Loucy (cell line): Measurements from ENCODE around the gene TJP3.

Experiments used
- H2AFZ ChIP-seq: fragments of 200-600 bp; sonication (generic); 2 replicates; pipeline ENCODE4 v1.6.0; 2016; ENCODE audit warnings: antibody characterized with exemption, mild to moderate bottlenecking, low read length, moderate library complexity
- H3F3A ChIP-seq: fragments of 200-600 bp; 2 replicates; pipeline ENCODE4 v1.6.0; 2016; ENCODE audit warnings: antibody characterized with exemption, low read depth, mild to moderate bottlenecking
- H3K27me3 ChIP-seq: fragments of 200-600 bp; sonication (generic); 2 replicates; pipeline ENCODE4 v1.6.1; 2014; ENCODE audit warnings: low read length, mild to moderate bottlenecking; ENCODE audit not compliant: insufficient read depth, poor library complexity, severe bottlenecking
- H3K36me3 ChIP-seq: fragments of 200-600 bp; sonication (generic); 2 replicates; pipeline ENCODE4 v1.6.1; 2016; ENCODE audit warnings: low read length; ENCODE audit not compliant: insufficient read depth
- H3K4me1 ChIP-seq: fragments of 200-600 bp; sonication (generic); 2 replicates; pipeline ENCODE4 v1.5.1; 2014; ENCODE audit warnings: low read length, mild to moderate bottlenecking; ENCODE audit not compliant: insufficient read depth, poor library complexity, severe bottlenecking
- H3K4me2 ChIP-seq: fragments of 200-600 bp; sonication (generic); 2 replicates; pipeline ENCODE4 v1.6.0; 2014; ENCODE audit warnings: antibody characterized with exemption, low read length, low read depth, mild to moderate bottlenecking; ENCODE audit not compliant: poor library complexity, severe bottlenecking
- H3K4me3 ChIP-seq: fragments of 200-600 bp; sonication (generic); 2 replicates; pipeline ENCODE4 v1.5.1; 2014; ENCODE audit warnings: low read length, mild to moderate bottlenecking, mixed read lengths; ENCODE audit not compliant: poor library complexity, severe bottlenecking
- H3K79me2 ChIP-seq: fragments of 200-600 bp; sonication (generic); 2 replicates; pipeline ENCODE4 v1.6.1; 2014; ENCODE audit warnings: low read length; ENCODE audit not compliant: insufficient read depth
- H3K9ac ChIP-seq: fragments of 200-600 bp; sonication (generic); 2 replicates; pipeline ENCODE4 v1.6.0; 2014; ENCODE audit warnings: mild to moderate bottlenecking, low read depth, low read length, moderate library complexity; ENCODE audit not compliant: poor library complexity, severe bottlenecking
- H3K9me2 ChIP-seq: fragments of 200-600 bp; sonication (generic); replicated peaks from 2 replicates; pipeline ENCODE4 v1.6.1; 2016; ENCODE audit warnings: low read depth, low read length, mixed read lengths
- H3K9me3 ChIP-seq: fragments of 200-600 bp; sonication (generic); 2 replicates; pipeline ENCODE4 v1.6.1; 2014; ENCODE audit warnings: mild to moderate bottlenecking, antibody characterized with exemption, low read length, low read depth; ENCODE audit not compliant: insufficient read depth
- H4K20me1 ChIP-seq: fragments of 200-600 bp; sonication (generic); 2 replicates; pipeline ENCODE4 v1.6.0; 2014; ENCODE audit warnings: antibody characterized with exemption, low read length, mild to moderate bottlenecking; ENCODE audit not compliant: insufficient read depth, poor library complexity, severe bottlenecking
- EZH2phosphoT487 ChIP-seq: fragments of 200-600 bp; IDR thresholded peaks from 2 replicates; pipeline ENCODE4 v1.6.1; 2018; ENCODE audit warnings: antibody characterized with exemption, mild to moderate bottlenecking, moderate library complexity, borderline replicate concordance
- TF ChIP-seq, protein P1 (sequence below): fragments of 200-600 bp; sonication (generic); conservative IDR thresholded peaks from 2 replicates; pipeline ENCODE4 v1.5.1; 2014; ENCODE audit warnings: mild to moderate bottlenecking, antibody characterized with exemption, low read length

TJP3 gene

DNA sequence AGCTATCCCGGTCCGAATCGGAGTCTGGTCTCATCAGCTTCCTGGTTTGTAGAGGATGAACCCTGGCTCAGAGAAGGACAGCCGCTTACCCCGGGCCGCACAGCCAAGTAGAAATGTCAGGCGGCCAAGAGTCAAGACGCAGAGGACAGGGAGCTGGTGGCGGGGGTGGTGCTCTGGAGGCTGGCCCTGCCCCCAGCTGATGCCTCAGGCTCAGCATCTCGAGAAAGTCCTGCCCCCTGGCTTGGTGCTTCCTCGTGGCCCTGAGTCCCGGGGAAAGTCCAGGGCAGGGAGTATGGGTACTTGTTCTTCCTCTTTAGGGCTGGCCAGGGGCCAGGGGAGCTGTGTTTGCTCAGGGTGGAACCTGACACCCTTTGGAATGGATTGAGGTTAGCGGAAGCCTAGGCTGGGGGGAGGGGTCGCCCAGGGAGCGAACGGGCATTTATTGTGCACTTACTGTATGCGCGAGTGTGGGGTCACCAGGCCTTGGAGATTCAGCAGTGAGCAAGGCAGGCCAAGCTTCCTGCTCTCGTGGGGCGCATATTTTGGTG lies 2.2 kb downstream of the TJP3 start:
- H3K79me2 ChIP-seq: no peaks in the 10 kb centered on the region
- no peak overlapping the region for H3K4me2 ChIP-seq
- no peaks in the 10 kb centered on the region for H3F3A ChIP-seq
- H3K4me3 ChIP-seq: no peak overlapping the region
- no peaks in the 10 kb centered on the region for H3K4me1 ChIP-seq
- H3K9me2 ChIP-seq: no peaks in the 10 kb centered on the region
- H2AFZ ChIP-seq: no peak overlapping the region
- H3K36me3 ChIP-seq: no peaks in the 10 kb centered on the region
- no peaks in the 10 kb centered on the region for H4K20me1 ChIP-seq
- H3K9me3 ChIP-seq: no peaks in the 10 kb centered on the region
- TF ChIP-seq, protein P1, sequence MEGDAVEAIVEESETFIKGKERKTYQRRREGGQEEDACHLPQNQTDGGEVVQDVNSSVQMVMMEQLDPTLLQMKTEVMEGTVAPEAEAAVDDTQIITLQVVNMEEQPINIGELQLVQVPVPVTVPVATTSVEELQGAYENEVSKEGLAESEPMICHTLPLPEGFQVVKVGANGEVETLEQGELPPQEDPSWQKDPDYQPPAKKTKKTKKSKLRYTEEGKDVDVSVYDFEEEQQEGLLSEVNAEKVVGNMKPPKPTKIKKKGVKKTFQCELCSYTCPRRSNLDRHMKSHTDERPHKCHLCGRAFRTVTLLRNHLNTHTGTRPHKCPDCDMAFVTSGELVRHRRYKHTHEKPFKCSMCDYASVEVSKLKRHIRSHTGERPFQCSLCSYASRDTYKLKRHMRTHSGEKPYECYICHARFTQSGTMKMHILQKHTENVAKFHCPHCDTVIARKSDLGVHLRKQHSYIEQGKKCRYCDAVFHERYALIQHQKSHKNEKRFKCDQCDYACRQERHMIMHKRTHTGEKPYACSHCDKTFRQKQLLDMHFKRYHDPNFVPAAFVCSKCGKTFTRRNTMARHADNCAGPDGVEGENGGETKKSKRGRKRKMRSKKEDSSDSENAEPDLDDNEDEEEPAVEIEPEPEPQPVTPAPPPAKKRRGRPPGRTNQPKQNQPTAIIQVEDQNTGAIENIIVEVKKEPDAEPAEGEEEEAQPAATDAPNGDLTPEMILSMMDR: no peak
- no peak for TF ChIP-seq EZH2phosphoT487
- H3K9ac ChIP-seq: no peak overlapping the region
- no peaks in the 10 kb centered on the region for H3K27me3 ChIP-seq

DNA sequence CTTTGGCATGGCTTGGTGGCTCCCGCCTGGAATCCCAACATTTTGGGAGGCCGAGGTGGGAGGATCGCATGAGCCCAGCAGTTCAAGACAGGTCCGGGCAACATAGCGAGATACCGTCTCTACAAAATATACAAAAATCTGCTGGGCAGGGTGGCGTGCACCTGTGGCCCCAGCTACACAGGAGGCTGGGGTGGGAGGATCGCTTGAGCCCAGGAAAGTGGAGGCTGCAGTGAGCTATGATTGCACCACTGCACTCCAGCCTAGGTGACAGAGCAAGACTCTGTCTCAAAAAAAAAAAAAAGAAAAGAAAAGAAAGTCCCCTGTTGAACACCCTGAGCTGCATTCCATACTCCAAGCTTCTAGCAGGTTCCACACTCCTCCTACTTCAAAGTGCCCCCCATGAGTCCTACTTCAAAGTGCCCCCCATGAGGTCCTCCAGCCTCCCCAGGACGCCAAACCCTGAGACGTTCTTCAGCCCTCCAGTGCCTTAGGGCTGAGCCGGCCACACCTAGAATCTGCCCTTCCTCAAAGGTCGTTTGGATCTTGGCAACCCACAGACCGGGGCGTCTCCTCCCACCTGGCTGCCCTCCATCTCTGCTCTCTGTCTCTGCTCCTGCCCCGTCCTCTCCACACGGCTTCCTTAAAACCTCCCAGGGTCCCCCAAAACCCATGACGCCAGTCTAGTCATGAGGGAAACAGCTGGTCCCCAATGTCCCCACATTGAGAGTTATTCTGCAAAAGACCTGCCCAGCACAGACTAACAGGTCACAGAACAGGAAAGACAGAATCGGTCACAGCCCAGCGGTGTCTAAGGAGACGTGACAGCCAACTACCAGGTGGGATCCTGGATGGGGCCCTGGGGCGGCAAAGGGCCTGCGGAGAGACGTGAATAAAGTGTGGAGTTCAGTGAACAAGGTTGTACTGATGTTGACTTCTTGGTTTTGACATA lies 4.8 kb downstream of the TJP3 start:
- Histone ChIP-seq H3K9me2 (no peaks in the 10 kb centered on the region), H3F3A (no peaks in the 10 kb centered on the region), H3K36me3 (no peaks in the 10 kb centered on the region), H3K79me2 (no peaks in the 10 kb centered on the region), H2AFZ (no peak overlapping the region; the same call in 1 of the 2 replicates), H3K4me3 (no peak overlapping the region), H4K20me1 (no peaks in the 10 kb centered on the region), H3K9ac (no peak overlapping the region), H3K27me3 (no peaks in the 10 kb centered on the region), H3K4me2 (no peak overlapping the region), H3K4me1 (no peaks in the 10 kb centered on the region), H3K9me3 (no peaks in the 10 kb centered on the region)
- no peak for TF ChIP-seq EZH2phosphoT487
- TF ChIP-seq, protein P1: no peak

DNA sequence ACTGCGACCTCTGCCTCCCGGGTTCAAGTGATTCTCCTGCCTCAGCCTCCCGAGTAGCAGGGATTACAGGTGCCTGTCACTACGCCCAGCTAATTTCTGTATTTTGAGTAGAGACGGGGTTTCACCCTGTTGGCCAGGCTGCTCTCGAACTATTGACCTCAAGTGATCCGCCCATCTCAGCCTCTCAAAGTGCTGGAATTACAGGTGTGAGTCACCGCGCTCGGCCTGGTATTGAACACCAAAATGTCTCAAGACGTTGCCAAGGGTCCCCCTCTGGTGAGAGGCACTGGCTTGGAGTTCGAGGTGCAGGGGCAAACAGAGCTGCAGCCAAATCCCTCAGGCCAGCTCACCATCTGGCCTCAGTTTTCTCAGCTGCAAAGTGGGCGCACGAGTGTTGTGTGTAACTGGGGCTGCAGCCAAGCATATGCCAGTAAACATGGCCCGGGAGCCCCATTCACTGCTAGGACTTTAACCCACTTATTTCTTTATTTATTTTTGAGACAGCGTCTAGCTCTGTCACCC lies 8.0 kb downstream of the TJP3 start:
- no peak overlapping the region for H3K9ac ChIP-seq
- no peaks in the 10 kb centered on the region for H3K9me3 ChIP-seq
- no peaks in the 10 kb centered on the region for H3K4me1 ChIP-seq

More for the DNA sequence above, 8.0 kb downstream of the TJP3 start:
- Histone ChIP-seq H3K27me3 (no peaks in the 10 kb centered on the region), H2AFZ (no peak overlapping the region), H3K9me2 (no peaks in the 10 kb centered on the region), H3K79me2 (no peaks in the 10 kb centered on the region), H3F3A (no peaks in the 10 kb centered on the region), H4K20me1 (no peaks in the 10 kb centered on the region), H3K4me3 (no peak overlapping the region), H3K4me2 (no peak overlapping the region), H3K36me3 (no peaks in the 10 kb centered on the region)
- TF ChIP-seq, protein P1: no peak
- no peak for TF ChIP-seq EZH2phosphoT487
